Stimulated activated CD4-positive, alpha-beta T cell treated with anti-CD3 and anti-CD28 coated beads, Interleukin-12 subunit alpha, Interleukin-12 subunit beta, amount 100 ng/mL, for 24 hours (primary cell): ENCODE data around the gene KLC3.

Experiments used
- DNase-seq, 2 experiments: peaks; one replicate each; pipeline ENCODE4 v3.0.0-alpha.2; 2020; ENCODE audit warnings: low read depth in 2 of 2

Gene KLC3

DNA sequence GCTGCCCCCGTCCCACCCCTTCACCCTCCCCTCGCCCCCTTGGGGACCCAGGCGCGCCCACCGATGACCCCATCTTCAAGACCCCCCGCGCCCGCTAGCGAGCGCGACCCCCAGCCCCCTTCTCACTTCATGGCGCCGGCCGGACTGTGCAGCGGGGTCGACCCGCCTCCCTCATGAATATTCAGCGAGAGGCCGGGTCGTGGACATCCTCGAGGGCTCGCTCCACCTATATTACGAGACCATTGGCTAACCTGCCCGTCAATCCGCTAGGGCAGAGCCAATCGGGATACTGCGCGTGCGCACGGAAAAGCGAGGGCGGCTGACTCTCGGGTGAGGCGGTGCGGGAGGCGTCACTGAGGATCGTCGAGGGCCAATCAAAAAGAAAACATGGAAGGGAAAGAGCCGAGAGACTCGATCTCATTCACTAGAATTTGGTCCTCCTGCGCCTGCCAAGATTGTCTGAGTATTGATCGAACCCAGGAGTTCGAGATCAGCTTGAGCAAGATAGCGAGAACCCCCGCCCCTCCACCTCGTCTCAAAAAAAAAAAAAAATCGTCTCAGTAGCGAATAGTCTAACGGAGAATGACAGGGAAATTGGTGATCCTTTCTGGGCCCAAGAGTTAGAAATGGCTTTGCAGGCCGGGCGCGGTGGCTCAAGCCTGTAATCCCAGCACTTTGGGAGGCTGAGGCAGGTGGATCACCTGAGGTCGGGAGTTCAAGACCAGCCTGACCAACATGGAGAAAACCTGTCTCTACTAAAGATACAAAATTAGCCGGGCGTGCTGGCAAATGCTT is 30.1 kb downstream of the KLC3 start, which contains the start of gene ERCC2:
TSS of gene ERCC2 (minus strand) at position 164 of the 795 bp plus-strand sequence. CDS start at position 131, 33 bp downstream.
- peak; percentile 100 for DNase-seq

DNA sequence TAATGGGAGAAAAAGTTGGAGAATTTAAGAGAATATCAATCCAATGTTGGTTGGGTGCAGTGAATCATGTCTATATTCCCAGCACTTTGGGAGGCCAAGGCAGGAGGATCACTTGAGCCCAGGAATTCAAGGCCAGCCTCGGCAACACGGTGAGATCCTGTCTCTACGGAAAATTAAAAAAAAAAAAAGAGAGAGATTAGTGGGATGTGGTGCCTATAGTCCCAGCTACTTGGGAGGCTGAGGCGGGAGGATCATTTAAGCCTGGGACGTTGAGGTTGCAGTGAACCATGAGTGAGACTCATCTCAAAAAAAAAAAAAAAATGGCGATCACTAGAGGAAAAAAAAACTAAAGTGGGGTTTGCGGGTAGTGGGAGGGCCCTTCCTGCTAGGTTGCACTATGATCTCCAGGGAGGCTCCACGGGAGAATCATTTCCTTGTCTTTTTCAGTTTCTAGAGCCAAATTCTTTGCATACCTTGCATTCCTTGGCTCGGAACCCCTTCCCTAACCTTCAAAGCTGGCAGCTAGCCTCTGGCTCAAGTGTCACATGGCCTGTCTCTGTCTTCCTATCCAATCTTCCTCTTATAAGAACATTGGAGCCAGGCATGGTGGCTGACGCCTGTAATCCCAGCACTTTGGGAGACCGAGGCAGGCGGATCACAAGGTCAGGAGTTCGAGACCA is 35.6 kb downstream of the KLC3 start:
- no peak for DNase-seq

DNA sequence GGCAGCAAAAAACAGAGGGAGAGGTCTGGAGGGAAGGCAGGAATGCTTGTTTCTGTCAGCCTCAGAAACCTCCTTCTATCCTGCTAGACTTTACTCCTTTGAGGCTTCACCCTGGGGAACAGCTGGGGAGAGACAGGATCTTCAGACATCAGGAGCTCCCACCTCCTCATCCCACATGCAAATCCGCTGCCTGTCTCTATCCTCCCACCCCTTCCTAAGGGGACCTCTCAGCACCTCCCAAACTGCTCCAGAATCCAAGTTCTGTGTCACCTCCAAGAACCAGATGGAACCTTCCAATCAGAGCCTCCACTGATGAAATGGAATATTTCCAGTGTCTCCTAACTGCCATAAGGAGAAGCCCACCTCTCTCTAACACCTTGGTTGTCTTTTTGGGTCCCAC is 39.6 kb downstream of the KLC3 start:
- no peak for DNase-seq

DNA sequence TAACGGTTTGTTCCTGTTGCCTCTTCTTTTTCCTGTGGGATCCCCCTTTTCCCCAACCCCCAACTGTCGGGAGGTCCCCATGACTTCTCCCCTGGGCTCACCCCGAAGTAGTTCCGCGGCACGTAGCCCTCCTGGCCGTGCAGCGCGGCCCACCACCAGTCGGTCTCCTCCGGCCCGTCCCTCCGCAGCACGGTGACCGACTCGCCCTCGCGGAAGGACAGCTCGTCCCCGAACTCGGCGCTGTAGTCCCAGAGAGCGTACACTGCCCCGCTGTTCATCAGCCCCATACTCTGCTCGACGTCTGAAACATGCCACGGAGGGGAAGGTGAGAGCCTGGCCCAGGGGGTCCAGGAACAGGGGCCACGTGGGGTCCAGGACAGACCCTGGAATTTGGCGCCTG is 41.9 kb downstream of the KLC3 start:
- DNase-seq, result no peak

DNA sequence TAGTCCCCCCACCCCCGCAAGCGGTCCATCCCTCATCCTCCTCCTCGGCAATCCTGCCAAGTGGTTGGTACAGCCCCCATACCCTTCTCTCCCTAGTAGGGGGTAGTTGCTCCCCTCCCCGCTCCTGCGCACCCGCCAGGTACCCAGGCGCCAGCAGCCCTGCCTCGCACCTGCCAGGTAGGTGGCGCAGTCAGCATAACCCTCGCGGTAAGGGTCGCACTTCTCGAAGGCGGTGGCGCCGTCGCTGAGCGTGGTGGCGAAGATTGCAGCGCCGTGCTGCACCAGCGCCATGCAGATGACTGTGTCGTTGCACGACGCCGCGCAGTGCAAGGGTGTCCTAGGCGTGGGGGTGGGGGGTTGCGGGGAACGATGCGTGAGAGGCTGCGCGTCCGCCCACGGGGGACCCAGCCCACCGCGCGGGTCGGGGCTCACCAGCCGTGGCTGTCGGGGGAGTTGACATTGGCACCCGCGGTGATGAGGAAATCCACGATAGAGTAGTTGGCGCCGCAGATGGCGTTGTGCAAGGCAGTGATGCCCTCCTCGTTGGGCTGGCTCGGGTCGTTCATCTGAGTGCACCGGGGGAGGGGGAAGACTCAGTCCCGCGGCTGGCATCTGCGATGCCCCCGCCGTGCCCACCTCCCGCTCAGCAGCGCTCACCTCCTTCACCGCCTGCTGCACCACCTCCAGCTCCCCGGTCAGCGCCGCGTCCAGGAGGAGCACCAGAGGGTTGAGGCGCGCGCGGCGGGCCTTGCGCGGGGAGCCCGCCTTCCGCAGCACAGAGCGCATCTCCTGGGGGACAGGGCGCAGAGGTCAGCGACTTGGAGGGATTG is 45.1 kb downstream of the KLC3 start:
- DNase-seq, result no peak

DNA sequence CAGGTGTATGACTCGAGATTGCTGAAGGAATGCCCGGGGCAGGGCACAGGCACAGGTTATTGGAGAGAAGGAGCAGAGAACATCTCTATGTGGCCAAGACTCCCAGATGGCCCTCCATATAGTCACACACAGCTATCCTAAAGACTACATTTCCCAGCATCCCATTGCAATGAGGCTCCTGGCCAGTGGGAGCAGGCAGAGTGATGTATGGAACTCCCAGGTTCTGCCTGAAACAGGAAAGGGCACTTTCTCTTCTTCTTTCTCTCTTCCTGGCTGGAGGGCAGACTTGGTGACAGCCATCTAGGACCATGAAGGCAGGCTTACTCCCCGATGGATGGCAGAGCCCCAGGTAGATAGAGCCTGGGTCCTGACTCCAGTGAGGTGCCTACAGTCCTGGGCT is 50.8 kb downstream of the KLC3 start:
- DNase-seq, result no peak

DNA sequence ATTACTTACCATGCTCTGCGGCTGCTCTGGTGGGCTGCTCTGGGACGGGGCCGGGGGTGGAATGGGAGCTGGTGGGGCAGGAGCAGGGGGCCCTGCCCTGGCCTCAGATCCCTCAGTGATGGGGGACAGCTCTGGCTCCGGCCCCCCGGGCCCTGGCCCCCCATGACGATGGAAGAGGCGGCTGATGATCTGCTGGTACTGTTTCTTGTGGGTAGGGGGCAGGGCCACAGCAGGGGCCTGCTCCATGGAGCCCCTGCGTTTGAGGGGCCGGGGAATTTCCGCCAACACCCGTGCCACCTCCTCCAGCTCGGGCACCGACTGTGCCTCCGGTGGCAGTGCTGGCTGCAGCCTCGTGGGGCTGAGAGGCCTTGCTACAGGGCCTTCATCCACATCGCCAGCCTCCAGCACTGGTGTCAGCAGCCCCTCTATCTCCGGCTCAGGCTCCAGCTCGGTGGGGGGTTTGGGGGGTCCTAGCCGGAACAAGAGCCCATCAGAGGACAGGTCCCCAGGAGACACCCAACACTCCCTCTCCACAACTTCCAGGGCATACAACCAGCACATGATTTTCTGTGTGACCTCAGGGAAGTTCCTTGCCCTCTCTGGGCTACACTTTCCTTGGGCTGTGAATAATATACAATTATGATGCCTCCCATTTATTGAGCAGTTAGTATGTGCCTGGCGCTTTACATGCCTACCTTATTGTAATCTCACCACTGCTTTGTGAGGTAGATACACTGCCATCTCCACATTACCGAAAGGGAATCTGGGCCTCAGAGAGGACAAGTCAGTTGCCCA is 51.5 kb downstream of the KLC3 start:
- DNase-seq, result no peak

DNA sequence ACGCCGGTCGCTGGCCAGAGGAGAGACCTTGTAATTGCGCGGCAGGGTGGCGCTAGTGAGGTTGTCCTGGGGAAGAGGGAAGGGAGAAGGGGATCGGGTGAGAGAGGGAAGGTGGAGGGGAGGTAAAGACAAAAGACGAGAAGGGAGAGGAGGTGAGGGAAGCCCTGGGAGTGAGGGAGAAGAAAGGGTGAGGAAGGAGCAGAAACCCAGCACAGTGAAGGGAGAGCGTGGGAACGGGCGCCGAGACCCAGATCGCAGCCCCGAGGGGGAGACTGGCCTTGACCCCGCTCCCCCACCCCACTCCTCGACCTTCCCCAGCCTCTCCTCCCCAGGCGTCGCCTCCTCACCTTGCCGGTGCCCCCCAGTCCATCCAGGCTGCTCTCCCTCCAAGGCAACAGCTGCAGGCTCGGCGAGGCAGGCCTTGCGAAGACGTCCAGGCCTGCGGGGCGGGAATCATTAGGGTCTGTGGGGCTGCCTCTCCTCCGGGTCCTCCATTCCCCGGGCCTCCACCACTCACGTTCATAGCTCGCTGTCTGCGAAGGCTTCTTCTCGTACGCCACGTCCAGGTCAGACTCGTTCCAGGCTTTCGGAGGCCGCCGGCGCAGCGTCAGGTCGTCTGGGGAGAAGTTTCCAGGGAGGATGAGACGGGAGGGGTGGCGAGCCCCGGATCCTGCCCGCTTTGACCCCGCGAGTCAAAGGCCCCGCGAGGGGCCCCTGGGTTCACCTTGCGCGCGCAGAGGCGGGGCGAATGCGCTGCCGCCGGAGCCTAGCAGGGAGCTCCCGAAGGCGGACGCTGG is 55.5 kb downstream of the KLC3 start:
- no peak for DNase-seq

DNA sequence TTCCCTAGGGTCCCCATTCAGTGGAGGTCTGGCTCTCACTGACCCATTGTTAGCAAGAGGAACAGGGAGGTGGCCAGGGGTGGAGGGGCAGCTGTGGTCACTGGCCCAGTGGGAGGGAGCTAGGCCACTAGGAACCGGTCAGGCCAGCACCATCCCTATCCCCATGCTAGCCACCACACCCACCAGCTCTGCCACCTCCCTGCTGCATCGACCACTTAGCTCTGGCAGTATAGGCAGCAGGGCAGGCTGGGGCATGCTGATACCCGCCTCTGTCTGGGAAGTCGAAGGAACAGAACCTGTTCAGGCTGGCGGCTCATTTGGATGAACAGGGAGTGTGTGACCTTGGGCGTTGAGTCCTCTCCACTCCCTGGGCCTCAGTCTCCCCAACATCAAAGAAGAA is 59.6 kb downstream of the KLC3 start:
- no peak for DNase-seq
